ENCODE data around the gene SCFD2. TPM values are rescaled to one million over a fixed set of nuclear protein-coding genes. Genes with fewer than 3 reads are reported as not detected.
"Not testable (repeated sequence)": the region's sequence is repeated elsewhere in the genome, so short reads cannot be mapped to it uniquely, and the experiment has no call there.

SCFD2 gene
- total and polyA plus RNA-seq, 2 donors = 5.0 to 12.1 TPM

GRCh38 chr4:53292209-53292608 lies 73.7 kb downstream of the SCFD2 start:
- not testable (repeated sequence) for H3K36me3 ChIP-seq (ENCODE audit: control insufficient read depth in 2 of 2, insufficient read depth in 2 of 2, low read length in 1 of 2); H3K9me3 ChIP-seq (ENCODE audit: control insufficient read depth in 2 of 2, insufficient read depth in 1 of 2, low read length in 1 of 2); DNase-seq (ENCODE audit: low read depth in 6 of 9, low spot score in 9 of 9); H3K27me3 ChIP-seq (ENCODE audit: control insufficient read depth in 2 of 2, insufficient read depth in 1 of 2, low read length in 1 of 2); H3K27ac ChIP-seq (ENCODE audit: low read depth in 1 of 2, low read length in 1 of 2); H3K4me3 ChIP-seq (ENCODE audit: low read length in 2 of 2); H3K4me1 ChIP-seq (ENCODE audit: control insufficient read depth in 2 of 2, insufficient read depth in 2 of 2, low read length in 2 of 2)

GRCh38 chr4:53281438-53281837 lies 84.4 kb downstream of the SCFD2 start:
- H3K4me1 ChIP-seq (ENCODE audit: control insufficient read depth in 2 of 2, insufficient read depth in 2 of 2, low read length in 2 of 2) = no peaks in the 10 kb centered on the region
- no peaks in the 10 kb centered on the region for H3K9me3 ChIP-seq (ENCODE audit: control insufficient read depth in 2 of 2, insufficient read depth in 1 of 2, low read length in 1 of 2)
- no peak for DNase-seq (ENCODE audit: low read depth in 6 of 9, low spot score in 9 of 9)
- H3K27ac ChIP-seq (ENCODE audit: low read depth in 1 of 2, low read length in 1 of 2) = no peak overlapping the region
- 98% methylated on average over 2 of the region's 2 CpGs for WGBS
- H3K36me3 ChIP-seq (ENCODE audit: control insufficient read depth in 2 of 2, insufficient read depth in 2 of 2, low read length in 1 of 2) = no peaks in the 10 kb centered on the region
- H3K4me3 ChIP-seq (ENCODE audit: low read length in 2 of 2) = no peak overlapping the region
- no peaks in the 10 kb centered on the region for H3K27me3 ChIP-seq (ENCODE audit: control insufficient read depth in 2 of 2, insufficient read depth in 1 of 2, low read length in 1 of 2)

GRCh38 chr4:53280846-53281245 lies 85.0 kb downstream of the SCFD2 start:
- WGBS = 97% methylated on average over 5 of the region's 5 CpGs
- Histone ChIP-seq H3K4me1 (ENCODE audit: control insufficient read depth in 2 of 2, insufficient read depth in 2 of 2, low read length in 2 of 2) (no peaks in the 10 kb centered on the region), H3K27me3 (ENCODE audit: control insufficient read depth in 2 of 2, insufficient read depth in 1 of 2, low read length in 1 of 2) (no peaks in the 10 kb centered on the region), H3K36me3 (ENCODE audit: control insufficient read depth in 2 of 2, insufficient read depth in 2 of 2, low read length in 1 of 2) (no peaks in the 10 kb centered on the region), H3K4me3 (ENCODE audit: low read length in 2 of 2) (no peak overlapping the region), H3K27ac (ENCODE audit: low read depth in 1 of 2, low read length in 1 of 2) (no peak overlapping the region), H3K9me3 (ENCODE audit: control insufficient read depth in 2 of 2, insufficient read depth in 1 of 2, low read length in 1 of 2) (no peaks in the 10 kb centered on the region)
- no peak for DNase-seq (ENCODE audit: low read depth in 6 of 9, low spot score in 9 of 9)

GRCh38 chr4:53274609-53275268 lies 91.1 kb downstream of the SCFD2 start:
- H3K27ac ChIP-seq (ENCODE audit: low read depth in 1 of 2, low read length in 1 of 2) = no peak overlapping the region
- WGBS = 96% methylated on average over 5 of the region's 5 CpGs
- H3K9me3 ChIP-seq (ENCODE audit: control insufficient read depth in 2 of 2, insufficient read depth in 1 of 2, low read length in 1 of 2) = no peaks in the 10 kb centered on the region
- H3K4me1 ChIP-seq (ENCODE audit: control insufficient read depth in 2 of 2, insufficient read depth in 2 of 2, low read length in 2 of 2) = no peaks in the 10 kb centered on the region
- no peaks in the 10 kb centered on the region for H3K27me3 ChIP-seq (ENCODE audit: control insufficient read depth in 2 of 2, insufficient read depth in 1 of 2, low read length in 1 of 2)
- H3K4me3 ChIP-seq (ENCODE audit: low read length in 2 of 2) = no peak overlapping the region
- DNase-seq (ENCODE audit: low read depth in 6 of 9, low spot score in 9 of 9) = no peak
- no peaks in the 10 kb centered on the region for H3K36me3 ChIP-seq (ENCODE audit: control insufficient read depth in 2 of 2, insufficient read depth in 2 of 2, low read length in 1 of 2)

- WGBS = 83% methylated on average over 3 of the region's 3 CpGs
- no peaks in the 10 kb centered on the region for H3K27me3 ChIP-seq (ENCODE audit: control insufficient read depth in 2 of 2, insufficient read depth in 1 of 2, low read length in 1 of 2)
- no peak overlapping the region for H3K4me3 ChIP-seq (ENCODE audit: low read length in 2 of 2)
- no peak overlapping the region for H3K27ac ChIP-seq (ENCODE audit: low read depth in 1 of 2, low read length in 1 of 2)
- H3K9me3 ChIP-seq (ENCODE audit: control insufficient read depth in 2 of 2, insufficient read depth in 1 of 2, low read length in 1 of 2) = no peaks in the 10 kb centered on the region
- no peaks in the 10 kb centered on the region for H3K4me1 ChIP-seq (ENCODE audit: control insufficient read depth in 2 of 2, insufficient read depth in 2 of 2, low read length in 2 of 2)
- no peaks in the 10 kb centered on the region for H3K36me3 ChIP-seq (ENCODE audit: control insufficient read depth in 2 of 2, insufficient read depth in 2 of 2, low read length in 1 of 2)
- DNase-seq (ENCODE audit: low read depth in 6 of 9, low spot score in 9 of 9) = no peak
These were observed 92.1 kb downstream of the SCFD2 start for GRCh38 chr4:53273726-53274125.

GRCh38 chr4:53267026-53267425 lies 98.8 kb downstream of the SCFD2 start:
- H3K36me3 ChIP-seq (ENCODE audit: control insufficient read depth in 2 of 2, insufficient read depth in 2 of 2, low read length in 1 of 2) = peaks cover 0 to 2% of the 10 kb centered on the region in 2 donors
- H3K27me3 ChIP-seq (ENCODE audit: control insufficient read depth in 2 of 2, insufficient read depth in 1 of 2, low read length in 1 of 2) = no peaks in the 10 kb centered on the region
- H3K4me1 ChIP-seq (ENCODE audit: control insufficient read depth in 2 of 2, insufficient read depth in 2 of 2, low read length in 2 of 2) = no peaks in the 10 kb centered on the region
- WGBS = 97% methylated on average over 4 of the region's 4 CpGs
- no peak overlapping the region for H3K4me3 ChIP-seq (ENCODE audit: low read length in 2 of 2)
- H3K27ac ChIP-seq (ENCODE audit: low read depth in 1 of 2, low read length in 1 of 2) = no peak overlapping the region
- peaks cover 0 to 11% of the 10 kb centered on the region in 2 donors for H3K9me3 ChIP-seq (ENCODE audit: control insufficient read depth in 2 of 2, insufficient read depth in 1 of 2, low read length in 1 of 2)
- DNase-seq (ENCODE audit: low read depth in 6 of 9, low spot score in 9 of 9) = no peak

- over 99% methylated on average over 27 of the region's 31 CpGs for WGBS
- not testable (repeated sequence) for H3K4me3 ChIP-seq (ENCODE audit: low read length in 2 of 2); H3K36me3 ChIP-seq (ENCODE audit: control insufficient read depth in 2 of 2, insufficient read depth in 2 of 2, low read length in 1 of 2); H3K4me1 ChIP-seq (ENCODE audit: control insufficient read depth in 2 of 2, insufficient read depth in 2 of 2, low read length in 2 of 2); H3K27me3 ChIP-seq (ENCODE audit: control insufficient read depth in 2 of 2, insufficient read depth in 1 of 2, low read length in 1 of 2); H3K27ac ChIP-seq (ENCODE audit: low read depth in 1 of 2, low read length in 1 of 2); H3K9me3 ChIP-seq (ENCODE audit: control insufficient read depth in 2 of 2, insufficient read depth in 1 of 2, low read length in 1 of 2); DNase-seq (ENCODE audit: low read depth in 6 of 9, low spot score in 9 of 9)
These were observed 109.9 kb downstream of the SCFD2 start for GRCh38 chr4:53255986-53256385.

- 97% methylated on average over 5 of the region's 5 CpGs for WGBS
- Histone ChIP-seq H3K4me3 (ENCODE audit: low read length in 2 of 2) (no peak overlapping the region), H3K9me3 (ENCODE audit: control insufficient read depth in 2 of 2, insufficient read depth in 1 of 2, low read length in 1 of 2) (peaks cover 0 to 3% of the 10 kb centered on the region in 2 donors), H3K27me3 (ENCODE audit: control insufficient read depth in 2 of 2, insufficient read depth in 1 of 2, low read length in 1 of 2) (no peaks in the 10 kb centered on the region), H3K4me1 (ENCODE audit: control insufficient read depth in 2 of 2, insufficient read depth in 2 of 2, low read length in 2 of 2) (no peaks in the 10 kb centered on the region), H3K27ac (ENCODE audit: low read depth in 1 of 2, low read length in 1 of 2) (no peak overlapping the region), H3K36me3 (ENCODE audit: control insufficient read depth in 2 of 2, insufficient read depth in 2 of 2, low read length in 1 of 2) (no peaks in the 10 kb centered on the region)
- no peak for DNase-seq (ENCODE audit: low read depth in 6 of 9, low spot score in 9 of 9)
These were observed 125.3 kb downstream of the SCFD2 start for GRCh38 chr4:53240573-53240972.

GRCh38 chr4:53238352-53238751 lies 127.5 kb downstream of the SCFD2 start:
- not testable (repeated sequence) for H3K4me1 ChIP-seq (ENCODE audit: control insufficient read depth in 2 of 2, insufficient read depth in 2 of 2, low read length in 2 of 2); H3K4me3 ChIP-seq (ENCODE audit: low read length in 2 of 2); H3K27ac ChIP-seq (ENCODE audit: low read depth in 1 of 2, low read length in 1 of 2); H3K36me3 ChIP-seq (ENCODE audit: control insufficient read depth in 2 of 2, insufficient read depth in 2 of 2, low read length in 1 of 2); H3K27me3 ChIP-seq (ENCODE audit: control insufficient read depth in 2 of 2, insufficient read depth in 1 of 2, low read length in 1 of 2); H3K9me3 ChIP-seq (ENCODE audit: control insufficient read depth in 2 of 2, insufficient read depth in 1 of 2, low read length in 1 of 2); DNase-seq (ENCODE audit: low read depth in 6 of 9, low spot score in 9 of 9)
- 95% methylated on average over 19 of the region's 29 CpGs for WGBS

- H3K9me3 ChIP-seq (ENCODE audit: control insufficient read depth in 2 of 2, insufficient read depth in 1 of 2, low read length in 1 of 2); H3K4me1 ChIP-seq (ENCODE audit: control insufficient read depth in 2 of 2, insufficient read depth in 2 of 2, low read length in 2 of 2); H3K27ac ChIP-seq (ENCODE audit: low read depth in 1 of 2, low read length in 1 of 2); H3K4me3 ChIP-seq (ENCODE audit: low read length in 2 of 2); H3K36me3 ChIP-seq (ENCODE audit: control insufficient read depth in 2 of 2, insufficient read depth in 2 of 2, low read length in 1 of 2); H3K27me3 ChIP-seq (ENCODE audit: control insufficient read depth in 2 of 2, insufficient read depth in 1 of 2, low read length in 1 of 2); DNase-seq (ENCODE audit: low read depth in 6 of 9, low spot score in 9 of 9): not testable (repeated sequence)
- WGBS = 95% methylated on average over 9 of the region's 26 CpGs
These were observed 128.1 kb downstream of the SCFD2 start for GRCh38 chr4:53237811-53238210.
